ENCODE data around the gene EHBP1L1.

Gene EHBP1L1

GRCh38 chr11:65611758-65612603 lies 36.1 kb downstream of the EHBP1L1 start:
- peaks cover 42 to 57% of the 10 kb centered on the region in 2 donors for H3K4me1 Mint-ChIP-seq
- no peak for ATAC-seq (replicated peaks)
- H3K9me3 Mint-ChIP-seq, result no peaks in the 10 kb centered on the region
- no peaks in the 10 kb centered on the region for H3K27me3 Mint-ChIP-seq
- peak overlapping the region; percentile 85 to 90 for H3K4me3 Mint-ChIP-seq
- H3K27ac Mint-ChIP-seq, result peak overlapping the region; percentile 93
- DNase-seq, result no peak
- peaks cover 37 to 59% of the 10 kb centered on the region in 2 donors for H3K36me3 Mint-ChIP-seq

GRCh38 chr11:65612691-65613090 lies 36.8 kb downstream of the EHBP1L1 start:
- peaks cover 45 to 64% of the 10 kb centered on the region in 2 donors for H3K4me1 Mint-ChIP-seq
- peak overlapping the region; percentile 93 for H3K27ac Mint-ChIP-seq
- H3K4me3 Mint-ChIP-seq, result peak overlapping the region; percentile 85 to 90
- H3K27me3 Mint-ChIP-seq, result no peaks in the 10 kb centered on the region
- DNase-seq, result no peak
- no peaks in the 10 kb centered on the region for H3K9me3 Mint-ChIP-seq
- ATAC-seq (replicated peaks), result no peak
- H3K36me3 Mint-ChIP-seq, result peaks cover 37 to 61% of the 10 kb centered on the region in 2 donors

- ATAC-seq (replicated peaks) (no peak), DNase-seq (no peak)
- Mint-ChIP-seq H3K27ac (peak overlapping the region; percentile 90), H3K4me3 (peak overlapping the region; percentile 85 to 90), H3K27me3 (no peaks in the 10 kb centered on the region), H3K9me3 (no peaks in the 10 kb centered on the region), H3K4me1 (peaks cover 45 to 67% of the 10 kb centered on the region in 2 donors), H3K36me3 (peaks cover 37 to 61% of the 10 kb centered on the region in 2 donors)
Observed at GRCh38 chr11:65613091-65613928, 37.5 kb downstream of the EHBP1L1 start.

GRCh38 chr11:65615229-65615949 lies 39.5 kb downstream of the EHBP1L1 start, which contains the start of gene PCNX3:
Gene PCNX3, plus strand, starts transcription at chr11:65615776. Its CDS starts 536 bp downstream, at chr11:65616312.
- peak within 1 kb of the TSS; percentile 85 to 90 for H3K4me3 Mint-ChIP-seq
- H3K9me3 Mint-ChIP-seq, result no peaks in the 10 kb centered on the region
- DNase-seq, result peak; percentile 100
- H3K36me3 Mint-ChIP-seq, result peaks cover 35 to 62% of the 10 kb centered on the region in 2 donors
- no peaks in the 10 kb centered on the region for H3K27me3 Mint-ChIP-seq
- peak within 1 kb of the TSS; percentile 98 for H3K27ac Mint-ChIP-seq
- peak; percentile 85 to 87 for ATAC-seq (replicated peaks)
- H3K4me1 Mint-ChIP-seq, result peaks cover 33 to 58% of the 10 kb centered on the region in 2 donors

- Mint-ChIP-seq H3K36me3 (peaks cover 30 to 57% of the 10 kb centered on the region in 2 donors), H3K9me3 (no peaks in the 10 kb centered on the region), H3K4me1 (peaks cover 27 to 51% of the 10 kb centered on the region in 2 donors), H3K4me3 (peak overlapping the region; percentile 85 to 90), H3K27me3 (no peaks in the 10 kb centered on the region), H3K27ac (peak overlapping the region; percentile 98)
- DNase-seq, result no peak
- ATAC-seq (replicated peaks), result peak; percentile 2 to 6
Observed at GRCh38 chr11:65615950-65616574, 40.2 kb downstream of the EHBP1L1 start.

- ATAC-seq (replicated peaks) (no peak), DNase-seq (no peak)
- Mint-ChIP-seq H3K27me3 (no peaks in the 10 kb centered on the region), H3K4me1 (peaks cover 22 to 48% of the 10 kb centered on the region in 2 donors), H3K9me3 (no peaks in the 10 kb centered on the region), H3K4me3 (peak overlapping the region; percentile 85 to 90), H3K27ac (peak overlapping the region; percentile 93), H3K36me3 (peaks cover 26 to 56% of the 10 kb centered on the region in 2 donors)
Observed at GRCh38 chr11:65616575-65617001, 40.7 kb downstream of the EHBP1L1 start.

- DNase-seq, result no peak
- H3K27me3 Mint-ChIP-seq, result no peaks in the 10 kb centered on the region
- H3K9me3 Mint-ChIP-seq, result no peaks in the 10 kb centered on the region
- H3K27ac Mint-ChIP-seq, result peak overlapping the region; percentile 93
- no peak for ATAC-seq (replicated peaks)
- H3K36me3 Mint-ChIP-seq, result peaks cover 27 to 58% of the 10 kb centered on the region in 2 donors
- H3K4me1 Mint-ChIP-seq, result peaks cover 22 to 45% of the 10 kb centered on the region in 2 donors
- H3K4me3 Mint-ChIP-seq, result peak overlapping the region; percentile 85 to 90
Observed at GRCh38 chr11:65617136-65617850, 41.4 kb downstream of the EHBP1L1 start.

GRCh38 chr11:65617990-65618751 lies 42.3 kb downstream of the EHBP1L1 start:
- Mint-ChIP-seq H3K9me3 (no peaks in the 10 kb centered on the region), H3K36me3 (peaks cover 31 to 56% of the 10 kb centered on the region in 2 donors), H3K4me3 (peak overlapping the region in 1 of 2 donors; percentile 32), H3K27ac (no peak overlapping the region), H3K27me3 (no peaks in the 10 kb centered on the region), H3K4me1 (peaks cover 14 to 37% of the 10 kb centered on the region in 2 donors)
- DNase-seq, result no peak
- no peak for ATAC-seq (replicated peaks)

GRCh38 chr11:65618763-65619162 lies 42.9 kb downstream of the EHBP1L1 start:
- Mint-ChIP-seq H3K27ac (no peak overlapping the region), H3K4me1 (peaks cover 12 to 32% of the 10 kb centered on the region in 2 donors), H3K36me3 (peaks cover 34 to 51% of the 10 kb centered on the region in 2 donors), H3K4me3 (no peak overlapping the region), H3K9me3 (no peaks in the 10 kb centered on the region), H3K27me3 (no peaks in the 10 kb centered on the region)
- no peak for DNase-seq
- ATAC-seq (replicated peaks), result no peak

GRCh38 chr11:65619281-65619928 lies 43.6 kb downstream of the EHBP1L1 start:
- H3K36me3 Mint-ChIP-seq, result peaks cover 38 to 50% of the 10 kb centered on the region in 2 donors
- no peaks in the 10 kb centered on the region for H3K27me3 Mint-ChIP-seq
- H3K9me3 Mint-ChIP-seq, result no peaks in the 10 kb centered on the region
- H3K4me3 Mint-ChIP-seq, result no peak overlapping the region
- no peak for DNase-seq
- peaks cover 14 to 36% of the 10 kb centered on the region in 2 donors for H3K4me1 Mint-ChIP-seq
- no peak for ATAC-seq (replicated peaks)
- H3K27ac Mint-ChIP-seq, result no peak overlapping the region

- peaks cover 18 to 45% of the 10 kb centered on the region in 2 donors for H3K4me1 Mint-ChIP-seq
- H3K4me3 Mint-ChIP-seq, result no peak overlapping the region
- H3K27me3 Mint-ChIP-seq, result no peaks in the 10 kb centered on the region
- H3K27ac Mint-ChIP-seq, result no peak overlapping the region
- H3K36me3 Mint-ChIP-seq, result peaks cover 46 to 59% of the 10 kb centered on the region in 2 donors
- DNase-seq, result no peak
- H3K9me3 Mint-ChIP-seq, result no peaks in the 10 kb centered on the region
- no peak for ATAC-seq (replicated peaks)
Observed at GRCh38 chr11:65620666-65621065, 44.8 kb downstream of the EHBP1L1 start.

GRCh38 chr11:65621460-65621859 lies 45.6 kb downstream of the EHBP1L1 start:
- Mint-ChIP-seq H3K4me1 (peaks cover 23 to 50% of the 10 kb centered on the region in 2 donors), H3K9me3 (no peaks in the 10 kb centered on the region), H3K4me3 (no peak overlapping the region), H3K36me3 (peaks cover 49 to 61% of the 10 kb centered on the region in 2 donors), H3K27me3 (no peaks in the 10 kb centered on the region), H3K27ac (peak overlapping the region; percentile 37)
- DNase-seq, result no peak
- no peak for ATAC-seq (replicated peaks)
